Measurements from ENCODE around the gene GOLGA5.
"Not testable (repeated sequence)": the region's sequence is repeated elsewhere in the genome, so short reads cannot be mapped to it uniquely, and the experiment has no call there.

GOLGA5 gene, protein sequence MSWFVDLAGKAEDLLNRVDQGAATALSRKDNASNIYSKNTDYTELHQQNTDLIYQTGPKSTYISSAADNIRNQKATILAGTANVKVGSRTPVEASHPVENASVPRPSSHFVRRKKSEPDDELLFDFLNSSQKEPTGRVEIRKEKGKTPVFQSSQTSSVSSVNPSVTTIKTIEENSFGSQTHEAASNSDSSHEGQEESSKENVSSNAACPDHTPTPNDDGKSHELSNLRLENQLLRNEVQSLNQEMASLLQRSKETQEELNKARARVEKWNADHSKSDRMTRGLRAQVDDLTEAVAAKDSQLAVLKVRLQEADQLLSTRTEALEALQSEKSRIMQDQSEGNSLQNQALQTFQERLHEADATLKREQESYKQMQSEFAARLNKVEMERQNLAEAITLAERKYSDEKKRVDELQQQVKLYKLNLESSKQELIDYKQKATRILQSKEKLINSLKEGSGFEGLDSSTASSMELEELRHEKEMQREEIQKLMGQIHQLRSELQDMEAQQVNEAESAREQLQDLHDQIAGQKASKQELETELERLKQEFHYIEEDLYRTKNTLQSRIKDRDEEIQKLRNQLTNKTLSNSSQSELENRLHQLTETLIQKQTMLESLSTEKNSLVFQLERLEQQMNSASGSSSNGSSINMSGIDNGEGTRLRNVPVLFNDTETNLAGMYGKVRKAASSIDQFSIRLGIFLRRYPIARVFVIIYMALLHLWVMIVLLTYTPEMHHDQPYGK
- total RNA-seq, result 24.9 to 49.3 (median 43.9) reads per million in 3 experiments

DNA sequence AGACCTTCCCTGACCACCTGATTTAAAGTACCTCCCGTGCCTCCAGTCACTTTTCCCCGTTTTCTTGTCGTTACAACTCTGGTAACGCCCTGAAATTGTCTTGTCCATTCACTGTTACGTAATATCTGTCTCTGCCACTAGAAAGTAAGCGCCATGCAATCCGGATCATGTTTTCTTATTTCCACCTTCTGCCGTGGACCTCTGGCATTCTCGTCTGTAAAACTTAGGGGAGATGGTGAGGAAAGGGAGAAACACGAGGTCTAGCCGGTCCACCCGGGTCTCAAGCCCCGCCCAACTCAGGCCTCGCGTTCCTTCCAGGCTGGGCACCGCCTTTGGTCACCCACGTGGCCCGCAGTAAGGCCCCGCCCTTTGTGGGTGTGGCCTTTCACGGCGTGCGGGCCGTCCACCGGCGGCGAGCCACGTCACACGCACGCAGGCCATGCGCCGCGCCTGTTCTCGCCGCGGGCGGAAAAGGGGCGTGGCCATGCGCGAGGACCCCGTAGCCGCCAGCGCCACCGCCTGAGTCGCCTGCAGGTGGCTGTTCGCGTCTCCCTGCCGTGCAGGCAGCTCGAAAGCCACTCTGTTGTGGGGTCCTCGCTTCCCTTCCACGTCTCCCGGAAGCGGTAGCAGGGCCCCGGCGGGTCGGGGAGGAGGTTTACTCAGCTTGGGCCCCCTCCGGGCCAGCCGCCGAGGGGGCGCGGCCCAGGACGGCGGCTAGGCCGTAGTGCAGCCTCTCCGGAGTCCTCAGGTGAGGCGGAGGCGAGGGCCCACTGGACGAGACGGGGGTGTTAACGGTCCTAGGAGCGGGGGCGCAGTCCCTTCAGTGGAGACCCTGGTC, at the start of gene GOLGA5:
TSS of gene GOLGA5 (plus strand) at position 597 of the 838 bp plus-strand sequence. CDS start 3,133 bp downstream, outside the sequence.
- DNase-seq, result peak; percentile 99

DNA sequence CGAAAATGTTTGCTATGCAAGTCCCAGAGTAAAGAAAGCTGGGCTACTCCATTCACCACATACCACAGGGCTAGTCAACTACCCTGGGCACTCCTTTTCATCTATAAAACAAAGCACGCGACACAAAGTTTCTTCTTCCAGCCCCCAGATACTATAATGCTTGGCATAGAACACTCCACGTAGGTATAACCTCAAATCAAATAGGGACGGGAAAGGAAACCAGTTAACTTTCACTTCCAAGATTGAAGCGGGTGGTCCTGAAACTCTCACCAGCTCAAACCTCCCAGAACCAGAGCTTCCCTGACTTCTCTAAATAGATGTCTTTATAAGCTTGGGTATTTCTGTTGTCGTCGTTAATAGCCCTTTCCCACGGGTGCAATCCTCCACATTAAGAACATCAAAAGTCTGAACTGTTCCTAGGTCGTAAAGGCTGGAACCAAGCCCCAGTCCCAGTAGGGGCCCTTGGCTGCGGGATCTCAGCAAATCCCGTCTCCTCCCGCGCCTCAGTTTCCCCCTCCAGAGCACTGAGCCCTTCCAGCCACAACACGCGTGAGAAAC, 46.3 kb upstream of the GOLGA5 start:
- DNase-seq, result no peak

DNA sequence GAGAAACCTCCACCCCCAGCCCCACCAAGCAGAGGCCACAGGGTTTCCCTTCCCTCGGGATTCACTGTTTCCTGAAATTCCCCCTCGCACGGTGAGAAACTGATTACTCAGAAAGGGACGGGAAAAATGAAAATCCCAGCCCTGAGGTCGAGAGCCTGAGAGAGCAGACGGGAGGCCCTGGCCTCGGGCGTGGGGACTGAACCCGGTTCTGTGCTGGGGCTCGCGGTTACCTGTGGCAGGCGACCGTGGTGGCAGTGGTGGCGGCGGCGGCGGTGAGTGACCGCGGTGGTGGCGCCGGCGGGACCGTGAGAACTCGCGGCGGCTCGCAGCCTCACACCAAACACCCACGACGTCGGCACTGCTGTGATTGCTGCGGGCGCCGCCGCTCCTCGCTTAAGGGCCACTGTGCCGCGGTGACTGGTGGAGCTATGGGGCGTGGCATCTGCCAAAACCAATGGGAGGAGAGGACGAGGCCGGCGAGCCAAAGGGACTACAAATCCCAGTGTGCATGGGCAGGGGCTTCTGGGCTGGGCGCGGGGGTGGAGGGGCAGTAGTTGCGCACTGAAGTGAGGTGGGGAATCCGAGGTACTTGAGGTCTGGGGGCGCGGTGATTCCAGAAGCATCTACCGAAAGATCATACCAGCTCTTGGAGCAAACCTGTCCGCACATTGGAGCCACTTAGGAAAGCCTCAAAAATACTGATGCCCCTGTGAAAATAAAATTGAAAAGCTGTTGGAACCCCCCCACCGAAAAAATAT, 45.7 kb upstream of the GOLGA5 start, which contains the start of gene LGMN:
TSS of gene LGMN (minus strand) at position 369 of the 758 bp plus-strand sequence. CDS start 15,841 bp downstream, outside the sequence.
- peak; percentile 77 for DNase-seq

DNA sequence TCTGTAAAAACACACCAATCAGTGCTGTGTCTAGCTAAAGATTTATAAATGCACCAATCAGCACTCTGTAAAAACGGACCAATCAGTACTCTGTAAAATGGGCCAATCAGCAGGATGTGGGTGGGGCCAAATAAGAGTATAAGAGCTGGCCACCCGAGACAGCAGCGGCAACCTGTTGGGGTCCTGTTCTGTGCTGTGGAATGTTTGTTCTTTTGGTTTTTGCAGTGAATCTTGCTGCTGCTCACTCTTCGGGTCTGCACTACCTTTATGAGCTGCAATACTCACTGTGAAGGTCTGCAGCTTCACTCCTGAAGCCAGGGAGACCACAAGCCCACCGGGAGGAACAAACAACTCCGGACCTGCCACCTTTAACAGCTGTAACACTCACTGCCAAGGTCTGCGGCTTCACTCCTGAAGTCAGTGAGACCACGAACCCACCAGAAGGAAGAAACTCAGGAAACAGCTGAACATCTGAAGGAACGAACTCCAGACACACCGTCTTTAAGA, 43.8 kb upstream of the GOLGA5 start:
- DNase-seq, result peak; percentile 35

DNA sequence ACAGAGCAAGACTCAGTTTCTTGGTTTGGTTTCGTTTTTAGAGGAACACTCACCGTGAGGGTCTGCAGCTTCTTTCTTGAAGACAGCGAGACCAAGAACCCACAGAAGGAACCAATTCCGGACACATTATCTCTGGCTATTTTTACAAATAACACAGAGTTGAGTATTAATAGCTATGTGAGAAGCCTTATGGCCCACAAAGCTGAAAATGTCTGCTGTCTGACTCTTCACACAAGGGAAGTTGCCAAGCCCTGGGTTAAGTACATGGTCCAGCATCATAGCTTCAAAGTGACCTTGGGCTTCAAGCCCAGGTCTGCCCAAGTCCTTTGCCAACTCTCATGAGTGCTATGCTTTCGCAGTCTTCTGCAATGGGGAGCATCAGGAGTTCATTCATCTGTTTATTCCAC, 43.1 kb upstream of the GOLGA5 start:
- no peak for DNase-seq

DNA sequence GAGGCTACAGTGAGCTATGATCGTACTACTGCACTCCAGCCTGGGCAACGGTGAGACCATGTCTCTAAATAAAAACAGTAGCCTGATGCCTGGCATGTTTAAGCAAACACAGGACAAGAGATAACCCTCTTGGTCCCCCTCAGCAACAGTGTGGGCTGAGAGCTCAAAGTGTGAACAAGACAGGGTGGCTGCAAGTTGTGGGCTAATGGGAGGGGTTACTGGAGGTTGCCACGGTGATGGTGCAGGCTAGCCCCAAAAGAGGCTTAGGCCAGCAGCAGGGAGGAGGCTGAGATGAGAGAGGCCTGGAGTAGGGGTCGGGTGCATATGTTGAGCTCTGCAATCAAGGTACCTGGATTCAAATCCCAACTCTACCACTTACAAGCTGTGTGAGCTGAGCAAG, 42.3 kb upstream of the GOLGA5 start:
- DNase-seq, result no peak

DNA sequence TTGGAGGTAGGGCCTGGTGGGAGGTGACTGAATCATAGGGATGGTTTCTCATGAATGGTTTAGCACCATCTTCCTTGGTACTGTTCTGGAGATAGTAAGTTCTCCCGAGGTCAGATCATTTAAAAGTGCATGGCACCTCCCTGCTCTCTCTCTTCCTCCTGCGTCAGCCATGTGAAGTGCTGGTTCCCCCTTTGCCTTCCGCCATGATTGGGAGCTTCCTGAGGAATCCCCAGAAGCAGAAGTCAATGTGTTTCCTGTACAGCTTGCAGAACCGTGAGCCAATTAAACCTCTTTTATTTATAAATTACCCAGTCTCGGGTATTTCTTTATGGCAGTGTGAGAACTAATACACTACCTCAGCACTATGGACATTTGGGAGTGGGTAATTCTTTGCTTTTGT, 40.9 kb upstream of the GOLGA5 start:
- no peak for DNase-seq

DNA sequence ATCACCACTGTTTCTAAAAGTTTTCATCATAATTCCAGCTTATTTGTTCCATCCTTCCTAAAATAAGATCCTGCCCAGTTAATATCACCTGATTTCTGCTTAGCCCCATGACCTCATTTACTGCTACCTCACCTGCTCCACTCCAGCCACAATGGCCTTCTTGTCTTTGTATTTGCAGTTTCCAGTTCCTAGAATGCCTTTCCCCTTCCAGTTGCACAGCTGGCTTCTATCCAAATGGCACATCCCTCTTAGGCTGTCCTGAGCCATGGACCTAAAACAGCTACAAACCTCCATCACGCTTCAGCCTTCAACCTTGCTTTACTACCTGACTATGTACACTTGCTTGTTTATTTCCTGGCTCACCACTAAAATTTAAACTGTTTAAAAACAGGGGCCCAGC, 39.1 kb upstream of the GOLGA5 start:
- DNase-seq, result no peak

DNA sequence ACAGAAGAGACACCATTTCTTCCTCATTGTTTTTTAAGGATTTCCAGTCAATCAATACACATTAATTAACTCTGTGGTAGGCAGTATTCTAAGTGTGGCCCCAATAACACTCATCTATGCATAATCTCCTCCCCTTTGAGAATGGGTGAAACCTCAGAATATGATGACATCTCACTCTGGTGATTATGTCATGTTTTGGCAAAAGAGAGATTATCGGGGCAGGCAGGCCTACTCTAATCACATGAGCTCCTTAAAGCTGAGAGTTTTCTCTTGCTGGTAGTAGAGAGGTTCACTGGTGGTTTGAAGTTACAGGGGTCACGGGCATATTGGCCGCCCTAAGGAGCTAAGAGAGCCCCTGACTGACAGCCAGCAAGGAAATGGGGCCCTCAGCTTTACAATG, 38.6 kb upstream of the GOLGA5 start:
- no peak for DNase-seq

DNA sequence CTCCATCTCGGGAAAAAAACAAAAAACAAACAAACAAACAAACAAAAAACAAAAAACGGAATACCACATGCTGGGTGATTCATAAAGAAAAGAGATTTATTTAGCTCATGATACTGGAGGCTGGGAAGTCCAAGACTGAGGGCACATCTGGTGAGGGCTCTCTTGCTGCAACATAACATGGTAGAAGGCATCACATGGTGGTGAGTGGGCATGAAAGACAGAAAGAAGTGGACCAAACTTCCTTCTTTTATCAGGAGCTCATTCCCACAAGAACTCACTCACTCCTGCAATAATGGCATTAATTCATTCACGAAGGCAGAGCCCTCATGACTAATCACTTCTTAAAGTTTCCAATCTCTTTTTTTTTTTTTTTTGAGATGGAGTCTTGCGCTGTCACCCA, 37.7 kb upstream of the GOLGA5 start:
- DNase-seq, result no peak

DNA sequence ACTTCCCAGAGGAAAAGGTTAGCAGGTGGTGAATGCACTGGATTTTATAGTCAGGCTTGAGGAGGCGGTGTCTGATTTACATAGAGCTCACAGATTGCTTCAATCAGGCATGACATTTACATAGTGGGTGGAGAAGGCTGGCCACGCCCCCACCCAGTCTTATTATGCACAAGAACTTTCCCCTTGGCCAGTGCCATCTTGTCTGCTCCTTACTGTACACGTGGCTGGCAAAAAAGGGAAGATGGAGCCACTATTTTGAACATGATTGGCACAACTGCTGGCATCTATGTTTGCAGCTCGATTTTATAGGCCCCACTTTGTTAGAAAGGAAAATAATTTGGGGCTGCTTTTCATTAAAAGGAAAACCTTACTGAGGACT, 34.8 kb upstream of the GOLGA5 start:
- no peak for DNase-seq

DNA sequence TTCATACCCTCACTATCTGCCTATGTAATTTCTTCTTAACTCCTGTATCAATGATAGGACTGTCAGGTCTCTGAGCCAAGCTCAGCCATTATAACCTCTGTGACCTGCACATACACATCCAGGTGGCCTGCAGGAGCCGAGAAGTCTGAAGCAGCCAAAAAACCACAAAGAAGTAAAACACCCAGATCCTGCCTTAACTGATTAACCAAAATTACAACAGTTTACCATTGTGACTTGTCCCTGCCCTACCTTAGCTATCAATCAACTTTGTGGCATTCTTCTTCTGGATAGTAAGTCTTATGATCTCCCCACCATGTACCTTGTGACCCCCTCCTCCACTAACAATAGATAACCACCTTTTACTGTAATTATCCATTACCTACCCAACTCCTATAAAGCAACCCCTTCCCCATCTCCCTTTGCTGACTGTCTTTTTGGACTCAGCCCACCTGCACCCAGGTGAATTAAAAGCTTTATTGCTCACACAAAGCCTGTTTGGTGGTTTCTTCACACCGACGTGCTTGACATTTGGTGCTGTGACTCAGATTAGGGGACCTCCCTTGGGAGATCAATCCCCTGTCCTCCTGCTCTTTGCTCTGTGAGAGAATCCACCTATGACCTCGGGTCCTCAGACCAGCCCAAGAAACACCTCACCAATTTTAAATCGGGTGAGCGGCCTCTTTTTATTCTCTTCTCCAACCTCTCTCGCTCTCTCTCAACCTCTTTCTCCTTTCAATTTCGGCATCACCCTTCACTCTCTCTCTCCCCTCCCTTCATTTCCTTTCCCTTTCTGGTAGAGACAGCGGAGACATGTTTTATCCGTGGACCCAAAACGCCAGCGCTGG, 34.2 kb upstream of the GOLGA5 start:
- no peak for DNase-seq

DNA sequence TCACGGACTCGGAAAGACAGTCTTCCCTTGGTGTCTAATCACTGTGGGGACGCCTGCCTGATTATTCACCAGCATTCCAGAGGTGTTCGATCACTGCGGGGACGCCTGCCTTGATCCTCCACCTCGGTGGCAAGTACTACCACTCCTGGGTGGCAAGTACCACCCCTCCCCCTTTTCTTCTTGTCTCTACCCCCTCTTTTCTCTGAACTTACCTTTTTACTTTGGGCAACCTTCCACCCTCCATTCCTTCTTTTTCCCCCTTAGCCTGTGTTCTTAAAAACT, 33.6 kb upstream of the GOLGA5 start:
- no peak for DNase-seq

DNA sequence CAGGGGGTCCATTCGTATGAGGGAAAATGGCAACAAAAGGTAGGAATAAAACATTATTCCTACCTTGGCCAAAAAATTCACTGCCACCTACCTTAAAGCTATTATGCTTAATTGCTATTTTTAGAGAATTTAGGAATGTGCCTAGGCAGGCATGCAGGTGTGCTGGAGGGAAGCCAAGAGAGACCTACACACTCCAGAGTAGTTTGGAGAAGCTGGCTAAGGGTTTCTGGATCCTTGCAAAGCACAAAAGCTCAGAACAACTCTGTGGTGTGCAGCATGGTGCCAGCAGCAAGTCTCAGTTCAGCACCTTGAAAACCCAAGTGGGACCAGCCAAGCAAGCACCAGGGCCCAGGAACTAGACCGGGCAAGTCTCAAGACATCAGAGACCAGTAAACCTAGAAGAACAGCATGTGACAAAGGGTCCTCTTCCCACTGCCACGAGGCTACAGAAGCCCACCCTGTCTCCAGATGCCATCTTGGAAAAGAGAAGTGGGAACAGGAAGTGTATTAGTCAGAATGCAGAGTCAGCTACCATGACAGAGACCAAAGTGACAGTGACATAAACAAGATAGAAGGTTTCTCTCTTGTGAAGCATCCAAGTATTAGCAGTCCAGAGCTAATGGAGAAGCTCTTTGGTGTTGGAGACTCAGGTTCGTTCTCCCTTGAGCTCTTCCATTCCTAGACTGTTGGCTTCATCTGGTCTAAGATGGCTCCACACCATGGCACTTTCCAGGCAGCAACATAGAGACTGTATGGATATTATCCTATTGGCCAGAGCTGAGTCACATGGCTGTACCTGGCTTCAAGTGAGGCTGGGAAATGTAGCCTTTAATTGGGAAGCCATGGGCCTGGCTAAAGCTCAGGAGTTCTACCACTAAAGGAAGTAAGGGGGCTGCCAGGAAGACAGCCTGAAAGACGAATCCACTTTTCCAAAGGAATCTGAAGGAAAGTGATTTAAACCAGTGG, 30.2 kb upstream of the GOLGA5 start:
- not testable (repeated sequence) for DNase-seq

DNA sequence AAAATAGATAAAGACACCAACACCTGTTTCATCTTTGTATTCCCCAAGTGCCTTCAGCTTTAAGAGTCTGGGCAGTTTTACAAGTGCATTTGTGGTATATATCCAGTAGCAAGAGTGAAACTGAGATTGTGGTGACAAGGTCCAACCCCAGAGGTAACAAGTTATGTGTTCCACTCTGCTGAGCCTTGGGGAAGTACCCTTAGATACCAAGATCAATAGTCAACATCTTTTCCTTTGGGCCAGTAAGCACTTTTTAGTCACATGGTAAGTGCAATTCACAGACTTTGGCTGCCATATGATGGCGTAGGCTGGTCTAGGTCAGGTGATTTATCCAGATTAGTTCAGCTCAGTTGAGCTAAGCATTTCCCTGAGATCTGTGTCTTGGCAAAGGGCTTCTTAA, 25.9 kb upstream of the GOLGA5 start:
- DNase-seq, result peak; percentile 16

DNA sequence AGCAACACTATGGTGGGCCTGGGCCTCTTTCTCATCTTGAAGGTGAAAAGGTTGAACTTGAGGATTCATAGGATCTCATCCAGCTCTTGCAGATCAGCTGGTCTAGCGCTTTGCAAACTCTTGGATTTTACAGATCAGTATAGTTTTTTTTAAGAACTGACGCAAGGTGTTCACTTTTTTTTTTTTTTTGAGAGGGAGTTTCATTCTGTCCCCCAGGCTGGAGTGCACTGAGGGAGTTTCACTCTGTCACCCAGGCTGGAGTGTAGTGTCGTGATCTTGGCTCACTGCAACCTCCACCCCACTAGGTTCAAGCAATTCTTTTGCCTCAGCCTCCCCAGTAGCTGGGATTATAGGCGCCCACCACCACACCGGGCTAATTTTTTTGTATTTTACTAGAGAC, 25.3 kb upstream of the GOLGA5 start:
- no peak for DNase-seq

DNA sequence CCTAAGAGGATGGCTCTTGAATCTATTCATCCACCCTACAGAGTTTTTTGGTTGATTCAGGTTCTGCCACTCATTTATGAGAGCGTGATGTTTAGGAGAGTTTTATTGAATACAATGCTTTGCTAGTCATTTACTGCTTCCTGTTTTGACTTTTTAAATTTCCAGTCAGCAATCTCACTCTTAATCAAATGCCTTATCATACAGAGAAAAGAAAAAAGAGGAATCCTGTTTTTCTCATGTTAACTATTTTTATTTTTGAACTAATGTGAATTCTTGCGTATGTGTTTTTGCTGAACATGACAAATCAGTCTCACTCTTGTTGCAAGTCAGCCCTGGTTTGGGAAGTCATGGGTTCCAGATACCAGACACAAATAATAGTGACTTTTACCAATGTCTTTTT, 23.6 kb upstream of the GOLGA5 start:
- DNase-seq, result no peak

DNA sequence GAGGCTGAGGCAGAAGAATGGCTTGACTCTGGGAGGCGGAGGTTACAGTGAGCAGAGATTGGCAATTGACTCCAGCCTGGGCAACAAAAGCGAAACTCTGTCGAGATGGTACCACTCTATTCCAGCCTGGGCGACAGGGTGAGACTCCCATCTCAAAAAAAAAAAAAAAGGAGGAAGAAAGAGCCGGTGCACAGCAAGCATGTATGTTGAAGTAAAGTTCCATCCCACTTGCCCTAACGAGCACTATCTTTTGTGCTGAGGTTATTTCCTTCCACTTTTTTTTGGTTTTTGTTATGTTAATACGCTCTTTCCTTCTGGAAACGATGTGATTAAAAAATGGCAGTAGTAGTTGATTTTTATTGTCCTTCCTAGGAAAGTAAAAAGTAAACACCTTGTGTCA, 19.5 kb upstream of the GOLGA5 start:
- DNase-seq, result no peak

DNA sequence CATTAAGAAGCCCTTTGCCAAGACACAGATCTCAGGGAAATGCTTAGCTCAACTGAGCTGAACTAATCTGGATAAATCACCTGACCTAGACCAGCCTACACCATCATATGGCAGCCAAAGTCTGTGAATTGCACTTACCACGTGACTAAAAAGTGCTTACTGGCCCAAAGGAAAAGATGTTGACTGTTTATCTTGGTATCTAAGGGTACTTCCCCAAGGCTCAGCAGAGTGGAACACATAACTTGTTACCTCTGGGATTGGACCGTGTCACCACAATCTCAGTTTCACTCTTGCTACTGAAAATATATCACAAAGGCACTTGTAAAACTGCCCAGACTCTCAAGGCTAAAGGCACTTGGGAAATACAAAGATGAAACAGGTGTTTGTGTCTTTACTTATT, 18.8 kb upstream of the GOLGA5 start:
- not testable (repeated sequence) for DNase-seq
